Lower leg skin (tissue), 3 donors: ENCODE results near the gene MAP9.

Experiments
- CTCF ChIP-seq, 3 donors: fragments of 450-650 bp; IDR thresholded peaks; one replicate each; pipeline ENCODE4 v1.5.1; 2016; ENCODE audit warnings: antibody characterized with exemption in 3 of 3, mild to moderate bottlenecking in 3 of 3, moderate library complexity in 2 of 3
- POLR2A ChIP-seq, 2 donors: fragments of 450-650 bp; IDR thresholded peaks; one replicate each; pipeline ENCODE4 v1.6.1; 2016 to 2017; ENCODE audit warnings: antibody characterized with exemption in 2 of 2, mild to moderate bottlenecking in 1 of 2, moderate library complexity in 1 of 2

- TF ChIP-seq CTCF (IDR thresholded peaks at IDR 0.05) (no peak), POLR2A (IDR thresholded peaks at IDR 0.05) (no peak)
These were observed 9.2 kb downstream of the MAP9 start for GRCh38 chr4:155367608-155368007.
